CD14-positive monocyte (primary cell): ENCODE measurements around the gene STAC. TPM values are rescaled to one million over a fixed set of nuclear protein-coding genes. Genes with fewer than 3 reads are reported as not detected.

Experiments used
- DNase-seq, 3 donors: peaks; one replicate each; pipeline ENCODE4 v3.0.0-alpha.2; 2011 to 2022
- H2AFZ ChIP-seq: 2 replicates; pipeline ENCODE4 v1.6.0; 2012; ENCODE audit warnings: mild to moderate bottlenecking, low read depth, low read length, inconsistent platforms; ENCODE audit not compliant: insufficient read depth, poor library complexity, severe bottlenecking
- H3K27ac ChIP-seq, 2 donors: 1 replicate in 1 of 2; 2 replicates in 1 of 2; pipeline ENCODE4 v1.5.1; 2012 to 2013; ENCODE audit warnings: low read length in 2 of 2, control low read depth in 1 of 2, inconsistent platforms in 1 of 2, low read depth in 1 of 2, mild to moderate bottlenecking in 1 of 2
- H3K27me3 ChIP-seq, 2 donors: one replicate each; pipeline versions ENCODE4 v1.6.0 to v1.6.1; 2011 to 2013; ENCODE audit warnings: low read length in 2 of 2; ENCODE audit not compliant: control insufficient read depth in 2 of 2, insufficient read depth in 2 of 2
- H3K36me3 ChIP-seq, 2 donors: replicated peaks in 1 of 2; 1 replicate in 1 of 2; 2 replicates in 1 of 2; pipeline versions ENCODE4 v1.5.1 to v1.6.1; 2012 to 2013; ENCODE audit warnings: low read length in 2 of 2, control low read depth in 1 of 2, inconsistent platforms in 1 of 2, mild to moderate bottlenecking in 1 of 2; ENCODE audit not compliant: insufficient read depth in 2 of 2, control insufficient read depth in 1 of 2
- H3K4me1 ChIP-seq, 2 donors: 1 replicate in 1 of 2; 2 replicates in 1 of 2; pipeline versions ENCODE4 v1.5.1 to v1.6.1; 2012 to 2013; ENCODE audit warnings: low read length in 2 of 2, control low read depth in 1 of 2, inconsistent platforms in 1 of 2, mild to moderate bottlenecking in 1 of 2, moderate library complexity in 1 of 2; ENCODE audit not compliant: insufficient read depth in 2 of 2, control insufficient read depth in 1 of 2
- H3K4me2 ChIP-seq: replicated peaks from 2 replicates; pipeline ENCODE3; 2012; ENCODE audit warnings: low read length, moderate library complexity, mild to moderate bottlenecking; ENCODE audit not compliant: poor library complexity, severe bottlenecking; ENCODE audit errors: extremely low read depth
- H3K4me3 ChIP-seq, 3 experiments: fragments of 200-600 bp in 1 of 3; sonication (generic) in 1 of 3; replicated peaks in 1 of 3; 1 replicate in 2 of 3; 2 replicates in 1 of 3; pipeline ENCODE4 v1.5.1; 2011 to 2013; ENCODE audit warnings: low read length in 3 of 3, mild to moderate bottlenecking in 3 of 3, control low read depth in 2 of 3, low read depth in 2 of 3, inconsistent platforms in 1 of 3, moderate library complexity in 1 of 3
- H3K79me2 ChIP-seq: 2 replicates; pipeline ENCODE4 v1.6.0; 2012; ENCODE audit warnings: mild to moderate bottlenecking, control low read depth, inconsistent platforms, low read length, moderate library complexity; ENCODE audit not compliant: insufficient read depth
- H3K9ac ChIP-seq: 2 replicates; pipeline ENCODE4 v1.6.0; 2017; ENCODE audit warnings: low read length, mild to moderate bottlenecking; ENCODE audit not compliant: insufficient read depth, poor library complexity, severe bottlenecking
- H3K9me3 ChIP-seq, 2 donors: replicated peaks in 1 of 2; 1 replicate in 1 of 2; 2 replicates in 1 of 2; pipeline versions ENCODE4 v1.5.1 to v1.6.1; 2012 to 2013; ENCODE audit warnings: low read length in 2 of 2, control low read depth in 1 of 2; ENCODE audit not compliant: control insufficient read depth in 1 of 2, insufficient read depth in 1 of 2
- H4K20me1 ChIP-seq: 2 replicates; pipeline ENCODE4 v1.6.0; 2012; ENCODE audit warnings: mild to moderate bottlenecking, low read length, control low read depth, moderate library complexity; ENCODE audit not compliant: insufficient read depth
- H3K27ac Mint-ChIP-seq, 7 donors: one replicate each; pipeline ENCODE4 v1.8.0; 2020; ENCODE audit warnings: mild to moderate bottlenecking in 7 of 7, mixed read lengths in 7 of 7, moderate library complexity in 6 of 7, inconsistent platforms in 2 of 7
- H3K27me3 Mint-ChIP-seq, 3 donors: one replicate each; pipeline ENCODE4 v1.8.0; 2021 to 2022; ENCODE audit warnings: low read depth in 3 of 3, mild to moderate bottlenecking in 3 of 3, mixed read lengths in 3 of 3, moderate library complexity in 3 of 3, inconsistent platforms in 1 of 3
- H3K36me3 Mint-ChIP-seq, 2 donors: one replicate each; pipeline ENCODE4 v1.8.0; 2020; ENCODE audit warnings: mixed read lengths in 2 of 2, inconsistent platforms in 1 of 2, mild to moderate bottlenecking in 1 of 2
- H3K4me1 Mint-ChIP-seq: one replicate; pipeline ENCODE4 v1.8.0; 2020; ENCODE audit warnings: mild to moderate bottlenecking, mixed read lengths
- H3K4me3 Mint-ChIP-seq, 2 donors: one replicate each; pipeline ENCODE4 v1.8.0; 2020; ENCODE audit warnings: mild to moderate bottlenecking in 2 of 2, mixed read lengths in 2 of 2, moderate library complexity in 1 of 2
- H3K9me3 Mint-ChIP-seq, 7 donors: one replicate each; pipeline ENCODE4 v1.8.0; 2020 to 2022; ENCODE audit warnings: mixed read lengths in 7 of 7, mild to moderate bottlenecking in 6 of 7, moderate library complexity in 6 of 7, inconsistent platforms in 2 of 7
- WGBS: methylation state at CpG from one replicate; pipeline ENCODE4 v1.1.5; 2013; ENCODE audit warnings: missing lambda C conversion rate; ENCODE audit not compliant: insufficient coverage; 5-methylcytosine and 5-hydroxymethylcytosine counted together
- intact Hi-C, 2 donors: fragments of 100-400 bp; cut with micrococcal nuclease; formaldehyde crosslinking; loops; one replicate each; pipeline versions ENCODE4 v1.15.0 to v1.15.1; 2023
- polyA plus RNA-seq, 3 donors: library from polyadenylated mRNA; depleted of rRNA in 1 of 3; unstranded in 2 of 3; stranded (reverse) in 1 of 3; fragments of 300-500 nt in 2 of 3; fragments of >200 nt in 1 of 3; fragmentation: Illumina TruSeq in 2 of 3; gene quantifications; 1 replicate in 2 of 3; 2 replicates in 1 of 3; pipeline ENCODE4 v1.2.3, GENCODE V29; 2012 to 2021
- TF ChIP-seq, protein P1 (sequence below): fragments of 200-600 bp; IDR thresholded peaks from one replicate; pipeline ENCODE4 v1.8.0; 2022; ENCODE audit warnings: antibody characterized with exemption, mild to moderate bottlenecking

The STAC gene
- polyA plus RNA-seq, 3 donors = 0.10 to 0.40 (median 0.12) TPM

DNA sequence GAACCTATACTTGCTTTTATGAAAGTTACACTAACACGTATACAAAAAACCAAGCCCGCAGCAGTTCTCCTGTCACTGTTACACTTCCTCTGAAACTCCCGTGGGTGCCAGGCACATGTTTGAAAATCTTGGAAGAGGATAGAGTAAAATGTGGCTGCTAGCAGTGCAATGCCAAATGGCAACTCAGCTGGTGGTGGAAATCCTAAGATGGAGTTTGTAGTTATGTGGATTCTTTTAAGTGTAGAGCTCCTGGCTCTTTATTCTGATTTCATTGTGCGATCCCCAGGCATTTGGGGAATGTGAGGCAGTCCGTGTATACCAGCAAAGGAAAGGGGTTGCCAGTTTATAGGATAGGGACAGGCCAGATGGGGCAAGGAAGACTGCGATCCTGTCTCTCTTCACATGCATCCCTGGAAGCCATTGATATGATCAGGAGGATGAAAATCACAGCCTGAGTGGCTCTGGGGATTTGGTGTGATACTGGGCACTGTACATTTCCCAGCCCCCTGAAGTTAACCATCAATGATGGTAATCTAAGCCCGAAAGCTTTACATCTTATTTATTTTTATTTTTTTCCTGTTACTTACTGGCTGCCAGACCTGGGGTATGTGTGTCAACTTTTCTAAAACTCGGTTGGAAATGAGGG is 1.1 kb downstream of the STAC start:
- Mint-ChIP-seq H3K4me1 (peaks cover 19% of the 10 kb centered on the region), H3K27me3 (peaks cover 12 to 21% (median 12%) of the 10 kb centered on the region in 3 donors), H3K27ac (no peak overlapping the region), H3K36me3 (no peaks in the 10 kb centered on the region), H3K4me3 (peak overlapping the region; percentile 83 to 94), H3K9me3 (no peaks in the 10 kb centered on the region)
- H3K27me3 ChIP-seq = peaks cover 2 to 5% of the 10 kb centered on the region in 2 donors
- peak overlapping the region; percentile 91 for H3K4me2 ChIP-seq
- peaks cover 12 to 21% of the 10 kb centered on the region in 2 donors for H3K4me1 ChIP-seq
- H3K36me3 ChIP-seq = no peaks in the 10 kb centered on the region
- DNase-seq = no peak
- H3K27ac ChIP-seq = no peak overlapping the region
- peak overlapping the region; percentile 83 for H2AFZ ChIP-seq
- no peak overlapping the region for H3K9ac ChIP-seq
- intact Hi-C loops = no loop called here
- no peaks in the 10 kb centered on the region for H3K79me2 ChIP-seq
- H3K4me3 ChIP-seq = peak overlapping the region in 1 of 3 experiments; percentile 77
- no peaks in the 10 kb centered on the region for H4K20me1 ChIP-seq
- TF ChIP-seq, protein P1, sequence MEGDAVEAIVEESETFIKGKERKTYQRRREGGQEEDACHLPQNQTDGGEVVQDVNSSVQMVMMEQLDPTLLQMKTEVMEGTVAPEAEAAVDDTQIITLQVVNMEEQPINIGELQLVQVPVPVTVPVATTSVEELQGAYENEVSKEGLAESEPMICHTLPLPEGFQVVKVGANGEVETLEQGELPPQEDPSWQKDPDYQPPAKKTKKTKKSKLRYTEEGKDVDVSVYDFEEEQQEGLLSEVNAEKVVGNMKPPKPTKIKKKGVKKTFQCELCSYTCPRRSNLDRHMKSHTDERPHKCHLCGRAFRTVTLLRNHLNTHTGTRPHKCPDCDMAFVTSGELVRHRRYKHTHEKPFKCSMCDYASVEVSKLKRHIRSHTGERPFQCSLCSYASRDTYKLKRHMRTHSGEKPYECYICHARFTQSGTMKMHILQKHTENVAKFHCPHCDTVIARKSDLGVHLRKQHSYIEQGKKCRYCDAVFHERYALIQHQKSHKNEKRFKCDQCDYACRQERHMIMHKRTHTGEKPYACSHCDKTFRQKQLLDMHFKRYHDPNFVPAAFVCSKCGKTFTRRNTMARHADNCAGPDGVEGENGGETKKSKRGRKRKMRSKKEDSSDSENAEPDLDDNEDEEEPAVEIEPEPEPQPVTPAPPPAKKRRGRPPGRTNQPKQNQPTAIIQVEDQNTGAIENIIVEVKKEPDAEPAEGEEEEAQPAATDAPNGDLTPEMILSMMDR = no peak
- WGBS = 31% methylated on average over 2 of the region's 8 CpGs
- no peaks in the 10 kb centered on the region for H3K9me3 ChIP-seq

DNA sequence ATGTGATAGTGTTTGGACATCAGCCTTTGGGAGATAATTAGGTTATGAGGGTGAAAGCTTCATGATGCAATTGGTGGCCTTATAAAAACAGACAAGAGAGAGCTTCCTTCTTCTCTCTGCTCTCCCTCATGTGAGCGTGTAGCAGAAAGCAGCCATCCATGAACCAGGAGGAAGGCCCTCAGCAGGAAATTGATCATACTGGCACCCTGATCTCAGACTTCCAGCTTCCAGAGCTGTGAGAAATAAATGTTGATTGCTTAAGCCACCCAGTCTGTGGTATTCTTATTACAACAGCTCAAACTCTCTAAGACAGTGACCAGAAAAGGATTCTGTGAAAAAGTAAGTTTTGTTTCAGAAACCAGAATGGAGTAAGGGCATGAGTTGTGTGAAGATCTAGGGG is 13.3 kb downstream of the STAC start:
- TF ChIP-seq, protein P1 = no peak
- H3K27me3 ChIP-seq = no peaks in the 10 kb centered on the region
- 0% methylated on average over 1 of the region's 1 CpG for WGBS
- Mint-ChIP-seq H3K4me1 (peaks cover 15% of the 10 kb centered on the region), H3K27me3 (no peaks in the 10 kb centered on the region), H3K27ac (peak overlapping the region in 5 of 7 donors; percentile 0 to 66 (median 38)), H3K9me3 (peaks cover 0 to 6% (median 0%) of the 10 kb centered on the region in 7 donors), H3K36me3 (no peaks in the 10 kb centered on the region), H3K4me3 (no peak overlapping the region)
- H3K27ac ChIP-seq = no peak overlapping the region
- no peaks in the 10 kb centered on the region for H3K36me3 ChIP-seq
- H3K4me3 ChIP-seq = no peak overlapping the region
- H3K79me2 ChIP-seq = no peaks in the 10 kb centered on the region
- no peaks in the 10 kb centered on the region for H4K20me1 ChIP-seq
- DNase-seq = peak in 2 of 3 donors; percentile 20 to 32
- H3K9ac ChIP-seq = no peak overlapping the region
- H3K4me1 ChIP-seq = peaks cover 9 to 10% of the 10 kb centered on the region in 2 donors
- no peaks in the 10 kb centered on the region for H3K9me3 ChIP-seq
- intact Hi-C loops = no loop called here
- no peak overlapping the region for H2AFZ ChIP-seq
- no peak overlapping the region for H3K4me2 ChIP-seq
